NCI-H69 (cell line): Measurements from ENCODE around the gene MTERF2.

Source experiments
- DNase-seq: peaks from one replicate; lab custom pipeline; 2025; lab: John Stamatoyannopoulos, UW

MTERF2 gene

GRCh38 chr12:106994579-106995220, 7.8 kb upstream of the MTERF2 start:
- no peak for DNase-seq

GRCh38 chr12:106987846-106988245, 900 bp upstream of the MTERF2 start:
- DNase-seq = peak; percentile 70

GRCh38 chr12:106986135-106986534, 811 bp downstream of the MTERF2 start:
- peak; percentile 13 for DNase-seq

GRCh38 chr12:106985479-106985878, 1.5 kb downstream of the MTERF2 start:
- DNase-seq = peak; percentile 9

GRCh38 chr12:106984588-106985137, 2.3 kb downstream of the MTERF2 start:
- DNase-seq = no peak

- no peak for DNase-seq
Measured at GRCh38 chr12:106982229-106982628, 4.7 kb downstream of the MTERF2 start.

GRCh38 chr12:106981788-106982187, 5.2 kb downstream of the MTERF2 start:
- DNase-seq = peak; percentile 21

GRCh38 chr12:106980944-106981343, 6.0 kb downstream of the MTERF2 start:
- peak; percentile 29 for DNase-seq

GRCh38 chr12:106978035-106978800, 8.7 kb downstream of the MTERF2 start:
- DNase-seq = peak; percentile 92

GRCh38 chr12:106976668-106977067, 10.3 kb downstream of the MTERF2 start:
- DNase-seq = peak; percentile 71

- DNase-seq = peak; percentile 89
Measured at GRCh38 chr12:106975993-106976658, 10.8 kb downstream of the MTERF2 start.

GRCh38 chr12:106975098-106975497, 11.8 kb downstream of the MTERF2 start:
- DNase-seq = peak; percentile 82

- DNase-seq = peak; percentile 88
Measured at GRCh38 chr12:106974511-106974910, 12.4 kb downstream of the MTERF2 start.

- peak; percentile 31 for DNase-seq
Measured at GRCh38 chr12:106973545-106973944, 13.4 kb downstream of the MTERF2 start.

- DNase-seq = no peak
Measured at GRCh38 chr12:106971065-106971464, 15.9 kb downstream of the MTERF2 start.

GRCh38 chr12:106964526-106964925, 22.4 kb downstream of the MTERF2 start:
- no peak for DNase-seq

GRCh38 chr12:106962286-106962685, 24.7 kb downstream of the MTERF2 start:
- DNase-seq = no peak

GRCh38 chr12:106960443-106960842, 26.5 kb downstream of the MTERF2 start:
- DNase-seq = no peak

GRCh38 chr12:106957583-106957982, 29.4 kb downstream of the MTERF2 start:
- peak; percentile 46 for DNase-seq

GRCh38 chr12:106956048-106956578, 30.8 kb downstream of the MTERF2 start:
- DNase-seq = peak; percentile 92

GRCh38 chr12:106955377-106956047, 31.4 kb downstream of the MTERF2 start, which contains the start of gene TMEM263:
Gene TMEM263 (plus strand): TSS chr12:106955907. CDS start chr12:106967117, 11,210 bp downstream.
- peak; percentile 98 for DNase-seq
